Central memory CD8-positive, alpha-beta T cell (primary cell): ENCODE data around the gene CMIP.

Experiments used
- ATAC-seq: fragments of 150-1000 bp; cut with Tn5 transposase; replicated peaks from 2 replicates; pipeline ENCODE4 v1.10.0; 2022; ENCODE audit warnings: mild to moderate bottlenecking, moderate FRiP score, moderate number of reproducible peaks; ENCODE audit not compliant: poor library complexity, severe bottlenecking; ENCODE audit errors: extremely low read depth
- DNase-seq, 2 donors: peaks; one replicate each; pipeline ENCODE4 v3.0.0; 2021; ENCODE audit warnings: low spot score in 2 of 2
- H3K27ac Mint-ChIP-seq: one replicate; pipeline ENCODE4 v1.8.0; 2022; ENCODE audit warnings: low read depth, mild to moderate bottlenecking, moderate library complexity, mixed read lengths
- H3K27me3 Mint-ChIP-seq: one replicate; pipeline ENCODE4 v1.8.0; 2022; ENCODE audit warnings: mixed read lengths
- H3K36me3 Mint-ChIP-seq: one replicate; pipeline ENCODE4 v1.8.0; 2022; ENCODE audit warnings: mild to moderate bottlenecking, moderate library complexity, mixed read lengths; ENCODE audit not compliant: insufficient read depth
- H3K4me1 Mint-ChIP-seq: one replicate; pipeline ENCODE4 v1.8.0; 2022; ENCODE audit warnings: mixed read lengths
- H3K4me3 Mint-ChIP-seq: one replicate; pipeline ENCODE4 v1.8.0; 2022; ENCODE audit warnings: mild to moderate bottlenecking, moderate library complexity, mixed read lengths
- H3K9me3 Mint-ChIP-seq: one replicate; pipeline ENCODE4 v1.8.0; 2022; ENCODE audit warnings: mixed read lengths

CMIP gene

DNA sequence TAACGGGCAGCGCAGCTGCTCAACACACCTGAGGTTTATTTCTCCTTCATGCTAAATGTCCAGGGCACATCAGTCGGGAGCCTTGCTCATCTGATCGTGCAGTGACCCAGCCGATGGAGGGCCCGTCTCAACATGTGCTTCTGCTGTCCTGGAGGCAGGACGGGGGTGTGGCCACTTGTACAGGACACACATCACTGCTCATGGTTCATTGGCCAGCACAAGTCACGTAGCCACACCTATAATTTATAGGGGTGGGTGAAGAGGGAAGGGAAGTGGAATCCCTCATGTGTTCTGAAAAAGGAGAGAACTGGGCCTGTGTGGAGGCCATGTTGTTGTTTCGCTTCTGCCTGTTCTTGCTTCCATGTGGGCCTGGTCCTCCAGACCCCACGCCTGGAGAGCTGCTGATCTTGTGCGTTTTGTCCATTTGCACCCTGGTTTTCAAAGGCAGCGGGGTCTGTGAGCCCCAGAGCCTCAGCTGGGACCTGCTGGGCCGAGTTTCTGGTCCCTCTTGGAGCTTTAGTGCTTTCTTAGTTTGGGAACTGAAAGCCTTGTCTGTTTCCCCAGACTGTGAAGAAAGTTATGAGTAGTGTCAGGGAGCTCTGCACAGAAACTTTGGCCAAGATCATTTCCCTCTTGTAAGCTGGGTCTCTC, 60.5 kb downstream of the CMIP start:
- Mint-ChIP-seq H3K4me3 (no peak overlapping the region), H3K27me3 (no peaks in the 10 kb centered on the region), H3K9me3 (no peaks in the 10 kb centered on the region), H3K27ac (peak overlapping the region; percentile 55), H3K4me1 (peaks cover 22% of the 10 kb centered on the region), H3K36me3 (no peaks in the 10 kb centered on the region)
- ATAC-seq (peak; percentile 13), DNase-seq (no peak)

DNA sequence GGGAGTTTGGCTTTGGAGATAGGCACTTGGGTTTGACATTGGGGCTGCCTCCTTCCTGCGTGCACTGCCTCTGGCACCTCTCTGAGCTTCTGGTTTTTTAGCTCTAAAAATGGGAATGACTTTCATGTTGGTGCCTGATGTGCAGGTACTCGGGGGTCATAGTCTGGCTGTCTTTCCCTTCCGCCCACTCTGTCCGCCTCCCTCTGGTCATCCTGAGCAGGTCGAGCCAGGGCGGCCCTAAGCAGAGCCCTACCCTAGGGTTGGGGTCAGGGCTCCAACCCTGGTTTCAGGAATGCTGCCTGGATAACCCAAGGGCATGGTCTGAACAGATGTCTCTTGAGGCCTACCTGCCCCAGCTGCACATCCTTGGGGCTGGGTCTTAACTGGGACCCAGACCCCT, 64.8 kb downstream of the CMIP start:
- Mint-ChIP-seq H3K27me3 (no peaks in the 10 kb centered on the region), H3K9me3 (no peaks in the 10 kb centered on the region), H3K4me1 (peaks cover 18% of the 10 kb centered on the region), H3K4me3 (no peak overlapping the region), H3K36me3 (no peaks in the 10 kb centered on the region), H3K27ac (peak overlapping the region; percentile 8)
- ATAC-seq (no peak), DNase-seq (no peak)

DNA sequence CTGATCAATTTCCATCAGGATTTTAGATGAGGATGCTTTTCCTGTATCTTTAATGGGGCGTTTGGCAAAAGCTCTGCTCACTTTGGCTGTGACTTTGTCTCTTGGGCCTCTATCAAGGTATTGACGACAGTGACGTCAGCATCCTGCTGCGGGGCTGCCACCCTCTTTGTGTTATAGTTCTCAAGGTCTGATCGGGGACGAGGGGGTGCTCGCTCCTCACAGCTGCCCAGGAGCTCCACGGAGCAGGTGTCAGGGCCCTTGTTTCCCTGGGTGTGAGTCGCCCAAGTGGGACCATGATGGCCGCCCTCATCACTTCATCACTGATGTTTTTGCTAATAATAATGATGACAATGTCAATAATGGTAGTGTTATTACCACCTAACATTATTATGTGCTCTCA, 65.4 kb downstream of the CMIP start:
- Mint-ChIP-seq H3K36me3 (no peaks in the 10 kb centered on the region), H3K27me3 (no peaks in the 10 kb centered on the region), H3K27ac (peak overlapping the region; percentile 8), H3K4me1 (peaks cover 19% of the 10 kb centered on the region), H3K4me3 (no peak overlapping the region), H3K9me3 (no peaks in the 10 kb centered on the region)
- ATAC-seq, result no peak
- DNase-seq, result no peak

DNA sequence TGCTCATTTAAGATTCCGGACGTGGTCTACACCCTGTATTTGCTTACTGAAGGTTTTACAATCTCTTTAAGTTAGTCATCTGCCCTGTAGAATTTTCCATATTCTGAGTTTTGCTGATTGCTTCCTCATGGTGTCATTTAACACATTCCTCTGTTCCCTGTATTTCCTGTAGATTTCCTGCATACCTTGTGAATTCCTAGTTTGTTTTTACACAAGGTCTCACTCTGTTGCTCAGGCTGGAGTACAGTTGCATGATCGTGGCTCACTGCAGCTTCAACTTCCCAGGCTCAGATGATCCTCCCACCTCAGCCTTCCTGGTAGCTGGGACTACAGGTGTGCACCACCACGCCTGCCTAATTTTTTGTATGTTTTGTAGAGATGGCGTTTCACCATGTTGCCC, 66.8 kb downstream of the CMIP start:
- no peak for DNase-seq
- H3K4me1 Mint-ChIP-seq, result peaks cover 31% of the 10 kb centered on the region
- no peak for ATAC-seq
- no peak overlapping the region for H3K4me3 Mint-ChIP-seq
- no peaks in the 10 kb centered on the region for H3K9me3 Mint-ChIP-seq
- no peaks in the 10 kb centered on the region for H3K27me3 Mint-ChIP-seq
- no peak overlapping the region for H3K27ac Mint-ChIP-seq
- peaks cover 1% of the 10 kb centered on the region for H3K36me3 Mint-ChIP-seq

DNA sequence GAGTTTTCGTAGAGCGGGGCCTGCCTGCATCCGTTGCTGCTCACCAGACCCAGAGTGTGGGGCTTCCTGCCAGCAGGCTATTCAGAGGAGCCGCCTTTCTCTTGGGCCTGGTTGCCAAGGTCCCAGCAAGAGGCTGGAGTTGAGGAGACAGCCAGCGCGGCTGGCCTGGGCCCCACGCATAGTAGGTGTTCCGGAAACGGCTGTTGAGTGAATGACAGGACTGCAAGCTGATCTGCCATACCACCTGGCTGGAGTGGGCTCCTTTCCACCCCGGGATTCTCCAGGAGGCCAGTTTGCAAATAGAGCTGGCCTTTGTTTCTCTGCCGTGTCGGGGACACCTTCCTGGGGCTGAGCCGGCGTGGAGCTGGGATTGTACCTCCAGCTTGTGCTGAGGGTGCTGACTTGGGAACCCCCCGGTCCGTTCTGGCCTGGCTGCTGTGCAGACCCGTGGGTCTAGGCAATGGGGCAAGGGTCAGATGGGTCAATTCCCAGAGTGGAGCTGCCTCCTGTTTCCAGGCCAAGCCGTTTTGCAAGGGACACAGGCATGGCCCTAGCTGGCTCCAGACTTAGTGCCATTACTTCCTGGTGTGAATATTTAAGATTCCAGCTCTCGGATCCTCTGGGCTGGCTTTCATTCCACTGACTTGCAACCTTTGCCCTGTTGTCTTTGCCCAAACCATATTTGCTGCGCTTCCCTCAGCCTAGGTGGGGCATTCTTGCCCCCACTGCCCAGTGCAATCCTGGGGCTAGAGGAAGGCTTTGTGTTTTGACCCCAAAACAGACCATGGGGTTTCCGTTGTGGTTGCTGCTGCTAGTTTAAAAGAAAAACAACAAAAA, 68.8 kb downstream of the CMIP start:
- ATAC-seq, result no peak
- H3K4me1 Mint-ChIP-seq, result peaks cover 30% of the 10 kb centered on the region

DNA sequence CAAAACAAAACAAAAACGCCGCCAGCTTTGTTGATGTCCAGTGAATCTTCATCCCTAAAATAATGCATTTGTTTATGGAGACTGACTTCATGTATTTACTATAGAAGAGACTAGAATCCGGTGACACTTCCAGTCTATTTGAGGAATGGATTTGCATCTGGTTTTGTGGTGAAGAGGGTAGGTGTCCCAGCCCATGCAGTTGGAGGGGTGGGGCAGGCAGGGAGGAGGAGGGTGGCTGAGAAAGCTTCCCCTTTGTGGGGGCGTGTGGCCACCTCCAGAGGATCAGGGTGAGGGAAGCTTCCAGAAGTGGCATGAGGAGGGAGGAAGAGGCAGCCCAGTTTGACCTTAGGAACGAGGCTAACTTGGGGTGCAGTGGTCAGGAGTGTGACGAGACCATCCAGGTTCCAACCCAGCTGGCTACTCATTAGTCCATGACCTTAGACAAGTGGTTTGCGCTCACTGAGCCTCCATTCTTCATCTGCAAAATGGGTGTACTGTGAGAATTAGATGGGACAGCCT, 69.5 kb downstream of the CMIP start:
- Mint-ChIP-seq H3K36me3 (peaks cover 5% of the 10 kb centered on the region), H3K27ac (peak overlapping the region; percentile 72), H3K9me3 (no peaks in the 10 kb centered on the region), H3K4me1 (peaks cover 25% of the 10 kb centered on the region), H3K27me3 (no peaks in the 10 kb centered on the region), H3K4me3 (peak overlapping the region; percentile 24)
- ATAC-seq (no peak), DNase-seq (no peak)

More for the DNA sequence above, 68.8 kb downstream of the CMIP start:
- Mint-ChIP-seq H3K9me3 (no peaks in the 10 kb centered on the region), H3K27ac (peak overlapping the region; percentile 72), H3K4me3 (peak overlapping the region; percentile 24), H3K36me3 (peaks cover 3% of the 10 kb centered on the region), H3K27me3 (no peaks in the 10 kb centered on the region)
- DNase-seq, result no peak

DNA sequence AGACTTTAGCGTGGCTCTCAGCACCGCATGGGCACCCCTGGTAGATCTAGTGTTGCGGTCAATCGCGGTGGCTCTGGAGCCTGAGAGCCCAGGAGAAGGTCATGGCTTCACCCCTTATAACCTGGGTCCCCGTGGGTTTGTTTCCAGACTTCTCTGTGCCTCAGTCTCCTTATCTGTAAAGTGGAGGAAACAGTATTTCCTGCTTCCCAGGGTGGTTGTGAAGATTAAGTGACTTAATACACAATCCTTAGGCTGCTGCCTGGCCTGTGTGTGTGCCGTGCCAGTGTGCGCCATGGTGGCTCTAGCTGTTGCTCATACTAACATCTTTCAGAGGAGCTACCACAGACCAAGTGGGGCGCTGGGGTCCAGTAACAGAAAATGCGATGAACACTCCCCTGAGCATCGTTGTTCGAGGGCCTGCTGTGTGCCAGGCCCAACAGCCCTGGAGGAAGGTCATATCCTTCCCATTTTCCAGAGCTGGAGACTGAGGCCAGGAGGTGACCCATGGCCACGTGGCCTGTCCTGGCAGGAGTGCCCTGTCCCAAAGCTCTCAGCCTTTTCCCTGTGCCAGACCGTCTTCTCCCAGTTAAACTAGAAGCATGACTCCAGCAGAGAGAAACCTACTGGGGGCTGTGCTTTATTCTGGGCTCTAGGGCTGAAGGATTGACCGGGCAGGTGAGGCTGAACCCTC, 70.1 kb downstream of the CMIP start:
- DNase-seq, result no peak
- Mint-ChIP-seq H3K4me1 (peaks cover 30% of the 10 kb centered on the region), H3K27me3 (no peaks in the 10 kb centered on the region), H3K27ac (peak overlapping the region; percentile 72), H3K9me3 (no peaks in the 10 kb centered on the region), H3K4me3 (no peak overlapping the region), H3K36me3 (peaks cover 5% of the 10 kb centered on the region)
- no peak for ATAC-seq

DNA sequence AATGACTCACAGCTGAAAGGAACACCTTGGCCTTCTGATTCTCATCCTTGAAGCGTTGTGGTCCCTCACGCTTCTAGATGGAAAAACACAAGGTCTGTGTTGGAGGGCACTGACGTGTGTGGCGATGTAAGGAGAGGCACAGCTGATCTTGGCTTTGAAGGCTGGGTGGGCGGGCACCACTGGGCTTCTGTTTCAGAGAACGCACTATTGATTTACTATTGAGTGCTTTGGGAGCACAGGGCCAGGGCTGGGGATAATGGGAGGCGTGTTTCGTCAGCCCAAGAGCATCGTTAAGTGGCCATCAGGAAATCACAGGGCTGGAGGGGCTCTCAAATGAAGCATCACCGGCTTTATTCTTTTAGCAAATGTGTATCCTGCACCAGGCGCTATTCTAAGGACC, 70.7 kb downstream of the CMIP start:
- DNase-seq (no peak), ATAC-seq (no peak)
- Mint-ChIP-seq H3K27ac (peak overlapping the region; percentile 50), H3K27me3 (no peaks in the 10 kb centered on the region), H3K36me3 (peaks cover 9% of the 10 kb centered on the region), H3K4me1 (peaks cover 36% of the 10 kb centered on the region), H3K4me3 (no peak overlapping the region), H3K9me3 (no peaks in the 10 kb centered on the region)

DNA sequence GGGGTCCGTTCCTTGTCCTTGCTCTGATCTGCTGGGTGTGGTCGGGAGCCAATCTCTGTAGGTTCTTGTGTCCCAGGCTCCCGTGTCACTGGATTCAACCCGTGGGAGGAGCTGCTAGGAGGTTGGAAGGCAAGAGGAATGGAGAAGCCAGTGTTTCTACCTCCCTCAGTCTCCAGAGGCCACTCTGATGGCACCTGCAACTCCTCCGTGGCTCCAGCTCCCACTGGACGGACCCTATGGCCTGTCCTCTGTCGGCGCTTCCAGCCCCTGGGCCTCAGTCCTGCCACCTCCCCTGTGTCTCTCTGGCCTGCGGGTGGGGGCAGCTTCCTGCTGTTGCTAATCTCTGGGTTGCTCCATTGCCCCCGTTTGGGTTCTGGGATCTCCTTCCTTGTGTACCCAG, 71.1 kb downstream of the CMIP start:
- ATAC-seq, result no peak
- Mint-ChIP-seq H3K36me3 (peaks cover 14% of the 10 kb centered on the region), H3K27me3 (no peaks in the 10 kb centered on the region), H3K9me3 (no peaks in the 10 kb centered on the region), H3K4me3 (no peak overlapping the region), H3K4me1 (peaks cover 40% of the 10 kb centered on the region), H3K27ac (peak overlapping the region; percentile 82)
- no peak for DNase-seq

DNA sequence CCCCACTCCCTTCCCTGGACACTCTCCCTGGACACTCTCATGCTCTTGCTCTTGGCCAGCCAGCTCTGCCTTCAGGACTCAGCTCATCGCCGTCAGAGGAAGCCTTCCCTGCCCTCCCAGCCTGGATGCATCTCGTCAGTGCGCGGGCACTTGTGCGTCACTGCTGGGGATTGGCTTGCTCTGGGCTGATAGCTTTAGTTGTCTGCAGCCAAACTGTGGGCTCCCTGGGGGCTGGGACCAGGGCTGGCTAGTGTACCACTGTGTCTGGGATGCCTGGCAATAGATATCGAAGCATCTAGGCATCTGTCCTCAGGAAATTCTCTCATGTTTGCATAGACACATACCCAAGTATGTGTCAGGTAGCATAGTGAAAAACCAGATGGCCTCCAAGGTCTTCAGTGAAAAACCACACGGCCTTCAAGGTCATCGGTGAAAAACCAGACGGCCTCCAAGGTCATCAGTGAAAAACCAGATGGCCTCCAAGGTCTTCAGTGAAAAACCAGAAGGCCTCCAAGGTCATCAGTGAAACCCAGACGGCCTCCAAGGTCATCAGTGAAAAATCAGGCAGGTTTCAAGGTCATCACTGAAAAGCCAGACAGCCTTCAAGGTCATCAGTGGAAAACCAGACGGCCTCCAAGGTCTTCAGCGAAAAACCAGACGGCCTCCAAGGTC, 72.0 kb downstream of the CMIP start:
- no peak overlapping the region for H3K4me3 Mint-ChIP-seq
- peaks cover 23% of the 10 kb centered on the region for H3K36me3 Mint-ChIP-seq
- no peaks in the 10 kb centered on the region for H3K9me3 Mint-ChIP-seq
- DNase-seq, result no peak
- no peaks in the 10 kb centered on the region for H3K27me3 Mint-ChIP-seq
- H3K4me1 Mint-ChIP-seq, result peaks cover 49% of the 10 kb centered on the region
- no peak for ATAC-seq
- H3K27ac Mint-ChIP-seq, result peak overlapping the region; percentile 82

DNA sequence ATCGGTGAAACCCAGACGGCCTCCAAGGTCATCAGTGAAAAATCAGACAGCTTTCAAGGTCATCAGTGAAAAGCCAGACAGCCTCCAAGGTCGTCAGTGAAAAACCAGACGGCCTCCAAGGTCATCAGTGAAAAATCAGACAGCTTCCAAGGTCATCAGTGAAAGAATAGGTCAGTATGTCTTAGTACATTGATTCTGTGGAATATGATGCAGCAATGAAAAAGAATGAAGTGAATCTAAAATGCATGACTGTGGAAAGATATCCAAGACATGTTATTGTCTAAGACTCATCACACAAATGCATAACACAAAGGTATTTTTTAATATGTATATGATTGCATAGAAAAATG, 72.5 kb downstream of the CMIP start:
- Mint-ChIP-seq H3K9me3 (no peaks in the 10 kb centered on the region), H3K27me3 (no peaks in the 10 kb centered on the region), H3K27ac (no peak overlapping the region), H3K4me3 (no peak overlapping the region), H3K36me3 (peaks cover 28% of the 10 kb centered on the region), H3K4me1 (peaks cover 54% of the 10 kb centered on the region)
- DNase-seq (no peak), ATAC-seq (no peak)

DNA sequence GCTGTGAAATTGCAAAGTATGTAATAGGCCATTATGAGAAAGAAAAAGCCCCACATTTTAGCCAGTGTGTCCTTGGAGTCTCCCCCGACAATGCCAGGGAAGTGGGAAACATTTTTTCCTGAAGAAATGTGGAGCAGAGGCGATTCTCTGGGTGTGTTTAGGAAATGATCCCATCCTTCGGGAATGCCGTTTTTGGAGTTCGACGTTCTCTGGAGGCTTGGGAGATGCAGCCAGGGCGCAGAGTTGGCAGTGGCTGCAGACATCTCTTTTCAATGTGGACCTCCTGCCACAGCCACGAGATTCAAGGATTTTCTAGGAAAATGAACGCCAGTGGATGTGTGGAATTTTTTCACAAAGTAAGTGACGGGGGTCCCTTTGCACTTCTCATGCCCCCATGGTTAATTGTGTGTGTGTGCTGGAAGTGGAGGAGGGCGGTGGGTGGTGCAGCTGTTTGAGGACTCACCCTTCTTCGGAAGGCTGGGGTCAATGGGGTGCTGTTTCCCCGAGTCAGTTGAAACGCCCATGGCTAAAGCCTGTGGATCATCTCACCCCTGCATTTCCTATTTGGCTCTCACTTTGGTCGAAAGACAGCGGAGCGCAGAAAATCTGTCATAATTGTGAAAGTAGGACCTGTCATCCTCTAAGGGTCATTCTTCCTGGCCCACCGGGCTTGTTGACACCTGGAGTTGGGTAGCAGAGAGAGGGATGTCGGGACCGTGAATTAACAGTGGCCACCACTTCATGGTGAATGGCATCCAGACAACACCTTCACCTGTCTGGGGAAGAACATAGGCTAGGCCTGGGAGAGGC, 73.2 kb downstream of the CMIP start:
- no peak overlapping the region for H3K4me3 Mint-ChIP-seq
- DNase-seq (no peak), ATAC-seq (no peak)
- H3K36me3 Mint-ChIP-seq, result peaks cover 34% of the 10 kb centered on the region
- H3K27me3 Mint-ChIP-seq, result no peaks in the 10 kb centered on the region
- H3K27ac Mint-ChIP-seq, result no peak overlapping the region
- H3K9me3 Mint-ChIP-seq, result no peaks in the 10 kb centered on the region
- H3K4me1 Mint-ChIP-seq, result peaks cover 61% of the 10 kb centered on the region
